HepG2 (cell line): ENCODE data around the gene ARHGEF39. TPM values are rescaled to one million over a fixed set of nuclear protein-coding genes. Genes with fewer than 3 reads are reported as not detected.

Experiments used
- ATF7 ChIP-seq, 2 experiments: fragments of 450-650 bp in 1 of 2; sonication (generic) in 1 of 2; formaldehyde crosslinking in 1 of 2; IDR thresholded peaks; 2 replicates each; pipeline versions ENCODE4 v1.4.0 to v1.6.1; 2016 to 2020; ENCODE audit warnings: antibody characterized with exemption in 1 of 2, mild to moderate bottlenecking in 1 of 2, missing genetic modification reagents in 1 of 2
- EED ChIP-seq: sonication (generic); formaldehyde crosslinking; IDR thresholded peaks from 2 replicates; pipeline ENCODE4 v1.5.0; 2020; ENCODE audit warnings: mild to moderate bottlenecking, missing genetic modification reagents
- ETV6 ChIP-seq: sonication (generic); formaldehyde crosslinking; conservative IDR thresholded peaks from 2 replicates; pipeline ENCODE4 v1.4.0; 2020; ENCODE audit warnings: missing genetic modification reagents
- HNRNPLL ChIP-seq: fragments of 200-400 bp; formaldehyde crosslinking; IDR thresholded peaks from 2 replicates; pipeline ENCODE4 v1.6.1; 2017; ENCODE audit warnings: mild to moderate bottlenecking, low read depth, low read length; ENCODE audit not compliant: poor library complexity, severe bottlenecking
- HOXA5 ChIP-seq: sonication (generic); formaldehyde crosslinking; IDR thresholded peaks from 2 replicates; pipeline ENCODE4 v1.4.0; 2020; ENCODE audit warnings: missing genetic modification reagents
- MTERF4 ChIP-seq: sonication (generic); formaldehyde crosslinking; IDR thresholded peaks from 2 replicates; pipeline ENCODE4 v1.8.0; 2023; ENCODE audit warnings: mild to moderate bottlenecking, missing genetic modification reagents
- MYNN ChIP-seq: sonication (generic); formaldehyde crosslinking; IDR thresholded peaks from 2 replicates; pipeline ENCODE4 v1.4.0; 2020; ENCODE audit warnings: mild to moderate bottlenecking, low read depth, missing genetic modification reagents
- NCOA5 ChIP-seq: sonication (generic); formaldehyde crosslinking; IDR thresholded peaks from 2 replicates; pipeline ENCODE4 v1.4.0; 2020; ENCODE audit warnings: missing genetic modification reagents
- PHB2 ChIP-seq: fragments of 450-650 bp; IDR thresholded peaks from 2 replicates; pipeline ENCODE4 v1.6.1; 2018; ENCODE audit not compliant: partially characterized antibody
- REST ChIP-seq, 2 experiments: IDR thresholded peaks; 2 replicates each; pipeline ENCODE4 v1.6.1; 2011 to 2012; ENCODE audit warnings: low read length in 2 of 2, borderline replicate concordance in 1 of 2, low read depth in 1 of 2, mild to moderate bottlenecking in 1 of 2, moderate library complexity in 1 of 2
- SALL2 ChIP-seq: sonication (generic); formaldehyde crosslinking; IDR thresholded peaks from 2 replicates; pipeline ENCODE4 v1.8.1; 2023; ENCODE audit warnings: mild to moderate bottlenecking, missing genetic modification reagents, inconsistent platforms
- SMAD3 ChIP-seq: sonication (generic); formaldehyde crosslinking; IDR thresholded peaks from 2 replicates; pipeline ENCODE4 v1.4.0; 2020; ENCODE audit warnings: missing genetic modification reagents
- TFE3 ChIP-seq: IDR thresholded peaks from 2 replicates; pipeline ENCODE4 v1.6.1; 2016
- TGIF2 ChIP-seq: IDR thresholded peaks from 2 replicates; pipeline ENCODE4 v1.6.1; 2016; ENCODE audit warnings: control low read depth, missing compliant biosample characterization
- TRIM22 ChIP-seq: fragments of 450-650 bp; IDR thresholded peaks from 2 replicates; pipeline ENCODE4 v1.6.1; 2017
- ZBTB7B ChIP-seq: sonication (generic); formaldehyde crosslinking; IDR thresholded peaks from 2 replicates; pipeline ENCODE4 v1.4.0; 2020; ENCODE audit warnings: missing genetic modification reagents
- ZNF333 ChIP-seq: sonication (generic); formaldehyde crosslinking; IDR thresholded peaks from 2 replicates; pipeline ENCODE4 v1.4.0; 2020; ENCODE audit warnings: mild to moderate bottlenecking, missing genetic modification reagents, borderline replicate concordance
- ZNF501 ChIP-seq: sonication (generic); formaldehyde crosslinking; IDR thresholded peaks from 2 replicates; pipeline ENCODE4 v1.5.1; 2020; ENCODE audit warnings: mild to moderate bottlenecking, moderate library complexity, missing genetic modification reagents
- ZNF570 ChIP-seq: sonication (generic); formaldehyde crosslinking; IDR thresholded peaks from 2 replicates; pipeline ENCODE4 v1.4.0; 2020; ENCODE audit warnings: mild to moderate bottlenecking, missing genetic modification reagents, borderline replicate concordance
- ZNF589 ChIP-seq: sonication (generic); formaldehyde crosslinking; conservative IDR thresholded peaks from 2 replicates; pipeline ENCODE4 v1.8.0; 2022; ENCODE audit warnings: mild to moderate bottlenecking, moderate library complexity, missing genetic modification reagents
- ZNF747 ChIP-seq: sonication (generic); formaldehyde crosslinking; IDR thresholded peaks from 2 replicates; pipeline ENCODE4 v1.8.1; 2023; ENCODE audit warnings: missing genetic modification reagents, mild to moderate bottlenecking, borderline replicate concordance
- ZNF850 ChIP-seq: sonication (generic); formaldehyde crosslinking; conservative IDR thresholded peaks from 2 replicates; pipeline ENCODE4 v1.9.0; 2021; ENCODE audit warnings: mild to moderate bottlenecking, missing genetic modification reagents
- ZNF878 ChIP-seq: sonication (generic); formaldehyde crosslinking; IDR thresholded peaks from 2 replicates; pipeline ENCODE4 v1.8.1; 2023; ENCODE audit warnings: mild to moderate bottlenecking, missing genetic modification reagents, moderate library complexity
- polyA plus RNA-seq, 8 experiments: library from polyadenylated mRNA; depleted of rRNA in 3 of 8; stranded (reverse) in 7 of 8; unstranded in 1 of 8; fragments of >200 nt; fragmentation: Illumina TruSeq in 4 of 8; extraction: Trizol in 4 of 8; gene quantifications; 2 replicates each; pipeline versions ENCODE4 v1.2.1 to v1.2.3, GENCODE V29; 2011 to 2016; ENCODE audit warnings: low read depth in 4 of 8, missing spikeins in 1 of 8, mixed read lengths in 1 of 8; ENCODE audit not compliant: insufficient read depth in 1 of 8
- total RNA-seq, 5 experiments: library from RNA; depleted of rRNA; stranded (reverse); fragments of >200 nt; fragmentation: Illumina TruSeq; extraction: Trizol; gene quantifications; 2 replicates each; pipeline ENCODE4 v1.2.3, GENCODE V29; 2016; ENCODE audit warnings: low read depth in 1 of 5

The ARHGEF39 gene
- total and polyA plus RNA-seq, 2 of the 13 experiments (the other 11 are each of a cell fraction or from before 2014, with no cell fraction given) = 11.2 to 12.3 TPM

GRCh38 chr9:35669331-35670145 is 4.5 kb upstream of the ARHGEF39 start (continued):
- TF ChIP-seq ETV6 (no peak), SMAD3 (CRISPR knock-in tag) (peak; percentile 24; the same call in 1 of the 2 replicates), TRIM22 (no peak), TGIF2 (CRISPR knock-in tag) (no peak; the same call in 1 of the 2 replicates), ZNF589 (CRISPR knock-in tag) (no peak), SALL2 (CRISPR knock-in tag) (no peak), ZNF333 (CRISPR knock-in tag) (no peak), REST (IDR thresholded peaks at IDR 0.05; ENCODE audit: borderline replicate concordance in 1 of 2, low read depth in 1 of 2, low read length in 2 of 2) (no peak), HNRNPLL (no peak), MYNN (CRISPR knock-in tag) (no peak), ZNF850 (no peak), ZNF570 (CRISPR knock-in tag) (no peak), PHB2 (no peak), NCOA5 (CRISPR knock-in tag) (no peak), HOXA5 (CRISPR knock-in tag) (no peak), EED (CRISPR knock-in tag) (no peak), ZNF747 (CRISPR knock-in tag) (no peak), ZNF878 (CRISPR knock-in tag) (no peak), MTERF4 (no peak), ATF7 (IDR thresholded peaks at IDR 0.05) (no peak), ATF7 (CRISPR knock-in tag; IDR thresholded peaks at IDR 0.05) (no peak), ZNF501 (0 out of 2 replicates have a peak, but pooled peaks have one; percentile 53), TFE3 (peak; percentile 52), ZBTB7B (CRISPR knock-in tag) (0 out of 2 replicates have a peak, but pooled peaks have one; percentile 30)
